ENCODE data around the gene COX6B1.
"Not testable (repeated sequence)": the region's sequence is repeated elsewhere in the genome, so short reads cannot be mapped to it uniquely, and the experiment has no call there.

The COX6B1 gene, protein sequence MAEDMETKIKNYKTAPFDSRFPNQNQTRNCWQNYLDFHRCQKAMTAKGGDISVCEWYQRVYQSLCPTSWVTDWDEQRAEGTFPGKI

DNA sequence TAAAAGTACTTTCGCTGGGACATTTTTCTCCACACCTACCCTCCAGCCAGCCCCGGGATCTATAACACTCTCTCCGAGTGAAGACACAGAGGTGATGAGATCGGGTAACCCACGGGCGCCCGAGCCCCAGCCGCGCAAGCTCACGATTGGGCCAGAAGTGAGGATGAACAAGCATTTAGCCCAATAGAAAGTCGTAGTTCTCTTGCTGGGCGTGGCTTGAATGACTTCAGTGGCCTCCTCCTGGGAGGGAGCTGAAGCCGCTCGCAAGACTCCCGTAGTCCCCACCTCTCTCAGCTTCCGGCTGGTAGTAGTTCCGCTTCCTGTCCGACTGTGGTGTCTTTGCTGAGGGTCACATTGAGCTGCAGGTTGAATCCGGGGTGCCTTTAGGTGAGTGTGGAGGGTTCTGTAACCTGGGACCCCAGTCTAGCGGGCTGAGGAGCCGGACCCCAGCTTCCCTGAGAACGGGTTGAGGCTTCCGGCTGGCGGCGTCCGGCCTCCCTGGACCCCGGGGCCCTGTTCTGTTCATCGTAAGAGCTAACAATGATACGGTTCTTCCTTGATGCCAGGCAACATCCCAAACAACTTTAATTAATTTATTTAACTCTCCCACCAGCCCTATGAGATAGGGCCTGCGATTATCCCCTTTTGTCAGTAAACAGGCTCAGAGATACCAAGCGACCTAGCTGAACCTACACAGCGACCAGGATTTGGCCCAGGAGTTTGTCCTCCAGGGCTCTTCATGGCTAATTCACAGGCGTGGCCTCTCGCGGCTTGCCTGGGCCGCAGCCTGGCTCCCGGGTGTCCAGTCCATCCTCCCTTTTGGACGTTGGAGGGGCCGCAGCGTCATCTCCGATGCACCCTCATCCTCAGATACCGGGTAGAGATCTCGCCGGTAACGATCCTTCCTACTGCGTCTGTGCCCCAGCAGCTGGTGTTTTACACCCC, at the start of gene COX6B1:
COX6B1 (plus strand) TSS at position 307 of the 945 bp plus-strand sequence. CDS start 2,921 bp downstream, outside the sequence.
- DNase-seq (ENCODE audit: extremely low spot score) = peak; percentile 97
- ChIA-PET CTCF (interaction anchor here (0.9 to 1.7 kb wide), 5 partner anchors 10 to 100 kb away, joined by 3 to 4 read pairs (median 4); no protein-coding TSS in a partner anchor), POLR2A (interaction anchor here (0.6 to 1.2 kb wide), 6 partner anchors 11 to 279 kb away, joined by 3 to 5 read pairs (median 3); partner anchors contain the start of gene LIN37)
- TF ChIP-seq, protein P1, sequence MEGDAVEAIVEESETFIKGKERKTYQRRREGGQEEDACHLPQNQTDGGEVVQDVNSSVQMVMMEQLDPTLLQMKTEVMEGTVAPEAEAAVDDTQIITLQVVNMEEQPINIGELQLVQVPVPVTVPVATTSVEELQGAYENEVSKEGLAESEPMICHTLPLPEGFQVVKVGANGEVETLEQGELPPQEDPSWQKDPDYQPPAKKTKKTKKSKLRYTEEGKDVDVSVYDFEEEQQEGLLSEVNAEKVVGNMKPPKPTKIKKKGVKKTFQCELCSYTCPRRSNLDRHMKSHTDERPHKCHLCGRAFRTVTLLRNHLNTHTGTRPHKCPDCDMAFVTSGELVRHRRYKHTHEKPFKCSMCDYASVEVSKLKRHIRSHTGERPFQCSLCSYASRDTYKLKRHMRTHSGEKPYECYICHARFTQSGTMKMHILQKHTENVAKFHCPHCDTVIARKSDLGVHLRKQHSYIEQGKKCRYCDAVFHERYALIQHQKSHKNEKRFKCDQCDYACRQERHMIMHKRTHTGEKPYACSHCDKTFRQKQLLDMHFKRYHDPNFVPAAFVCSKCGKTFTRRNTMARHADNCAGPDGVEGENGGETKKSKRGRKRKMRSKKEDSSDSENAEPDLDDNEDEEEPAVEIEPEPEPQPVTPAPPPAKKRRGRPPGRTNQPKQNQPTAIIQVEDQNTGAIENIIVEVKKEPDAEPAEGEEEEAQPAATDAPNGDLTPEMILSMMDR (IDR thresholded peaks at IDR 0.05; ENCODE audit: control extremely low read depth, extremely low read depth, low read depth, missing control alignments) = no peak

DNA sequence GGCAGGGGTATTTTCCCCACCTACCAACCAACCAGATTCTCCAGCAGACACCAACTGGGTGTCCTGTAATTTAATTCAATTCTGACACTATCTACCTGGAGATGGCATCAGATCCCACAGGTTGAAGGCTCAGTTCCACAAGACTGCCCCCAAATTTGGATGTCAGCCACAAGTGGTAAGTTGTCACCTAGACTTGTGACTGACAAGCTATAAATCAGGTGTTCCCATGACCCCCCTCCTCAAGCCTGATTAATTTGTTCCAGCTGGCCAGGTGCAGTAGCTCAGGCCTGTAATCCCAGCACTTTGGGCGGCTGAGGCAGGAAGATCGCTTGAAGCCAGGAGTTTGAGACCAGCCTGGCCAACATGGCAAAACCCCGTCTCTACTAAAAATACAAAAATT, 46.2 kb upstream of the COX6B1 start:
- no peak for DNase-seq (ENCODE audit: extremely low spot score)
- POLR2A ChIA-PET = no interaction called here
- TF ChIP-seq, protein P1 (IDR thresholded peaks at IDR 0.05; ENCODE audit: control extremely low read depth, extremely low read depth, low read depth, missing control alignments) = no peak
- CTCF ChIA-PET = interaction anchor here (1.9 to 2.4 kb wide), 2 partner anchors 10 to 92 kb away, joined by 7 to 14 read pairs; no protein-coding TSS in a partner anchor

DNA sequence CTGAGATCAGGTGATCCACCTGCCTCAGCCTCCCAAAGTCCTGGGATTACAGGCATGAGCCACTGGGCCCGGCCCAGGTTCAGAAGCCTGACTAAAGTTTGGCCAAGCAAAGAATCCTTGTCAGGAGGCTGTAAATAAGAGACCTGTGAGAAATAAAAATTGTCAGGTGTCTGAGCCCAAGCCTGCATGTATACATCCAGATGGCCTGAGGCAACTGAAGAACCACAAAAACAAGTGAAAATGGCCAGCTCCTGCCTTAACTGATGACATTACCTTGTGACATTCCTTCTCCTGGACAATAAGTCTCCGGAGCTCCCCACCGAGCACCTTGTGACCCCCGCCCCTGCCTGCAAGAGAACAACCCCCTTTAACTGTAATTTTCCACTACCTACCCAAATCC, 43.7 kb upstream of the COX6B1 start:
- CTCF ChIA-PET = interaction anchor here (0.9 to 4.6 kb wide), 4 partner anchors 12 to 94 kb away, joined by 3 to 24 read pairs (median 4); no protein-coding TSS in a partner anchor
- POLR2A ChIA-PET; DNase-seq (ENCODE audit: extremely low spot score): not testable (repeated sequence)

DNA sequence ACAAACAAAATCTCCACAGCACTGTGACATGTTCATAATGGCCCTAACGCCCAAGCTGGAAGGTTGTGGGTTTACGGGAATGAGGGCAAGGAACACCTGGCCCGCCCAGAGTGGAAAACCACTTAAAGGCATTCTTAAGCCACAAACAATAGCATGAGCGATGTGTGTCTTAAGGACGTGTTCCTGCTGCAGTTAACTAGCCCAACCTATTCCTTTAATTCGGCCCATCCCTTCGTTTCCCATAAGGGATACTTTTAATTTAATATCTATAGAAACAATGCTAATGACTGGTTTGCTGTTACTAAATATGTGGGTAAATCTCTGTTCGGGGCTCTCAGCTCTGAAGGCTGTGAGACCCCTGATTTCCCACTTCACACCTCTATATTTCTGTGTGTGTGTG, 41.0 kb upstream of the COX6B1 start:
- DNase-seq (ENCODE audit: extremely low spot score); POLR2A ChIA-PET: not testable (repeated sequence)
- CTCF ChIA-PET = interaction anchor here (1.2 to 4.6 kb wide), 4 partner anchors 10 to 97 kb away, joined by 4 to 24 read pairs (median 18); no protein-coding TSS in a partner anchor

DNA sequence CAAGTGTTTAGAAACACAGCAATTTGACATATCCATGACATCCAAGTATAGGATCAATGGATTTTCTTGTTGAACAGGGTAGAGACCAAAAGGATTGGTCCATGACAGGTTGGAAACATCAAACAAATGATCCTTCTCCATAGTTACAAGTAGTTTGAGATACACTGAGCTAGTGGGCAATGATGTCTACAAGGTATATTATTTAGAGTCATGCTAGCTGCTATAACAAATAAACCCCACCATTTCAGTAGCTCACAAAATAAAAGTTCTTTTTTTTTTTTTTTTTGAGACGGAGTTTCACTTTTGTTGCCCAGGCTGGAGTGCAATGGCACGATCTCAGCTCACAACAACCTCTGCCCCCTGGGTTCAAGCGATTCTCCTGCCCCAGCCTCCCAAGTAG, 40.5 kb upstream of the COX6B1 start:
- TF ChIP-seq, protein P1 (IDR thresholded peaks at IDR 0.05; ENCODE audit: control extremely low read depth, extremely low read depth, low read depth, missing control alignments) = no peak
- DNase-seq (ENCODE audit: extremely low spot score) = no peak
- CTCF ChIA-PET = interaction anchor here (1.1 to 4.1 kb wide), 4 partner anchors 11 to 97 kb away, joined by 3 to 23 read pairs (median 10); no protein-coding TSS in a partner anchor
- POLR2A ChIA-PET = no interaction called here

DNA sequence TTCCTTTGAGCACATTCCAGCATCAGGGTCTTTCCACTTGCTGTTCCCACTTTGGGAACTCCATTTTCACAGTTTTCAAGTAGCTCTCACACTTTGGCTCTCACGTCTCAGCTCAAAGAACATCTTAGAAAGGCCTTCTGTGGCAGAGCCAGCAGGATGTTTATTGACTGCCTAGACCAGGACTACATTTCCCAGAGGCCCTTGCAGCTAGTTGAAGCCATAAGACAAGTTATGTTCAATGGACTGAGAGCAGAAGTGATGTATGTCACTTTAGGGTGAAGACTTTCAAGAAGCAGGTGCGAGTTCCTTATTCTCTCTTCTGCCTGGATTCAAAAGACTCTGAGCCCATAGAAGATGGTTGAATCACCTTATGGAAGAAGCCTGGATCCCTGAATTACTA, 39.9 kb upstream of the COX6B1 start:
- CTCF ChIA-PET = interaction anchor here (1.1 to 4.1 kb wide), 4 partner anchors 11 to 98 kb away, joined by 3 to 23 read pairs (median 10); no protein-coding TSS in a partner anchor
- TF ChIP-seq, protein P1 (IDR thresholded peaks at IDR 0.05; ENCODE audit: control extremely low read depth, extremely low read depth, low read depth, missing control alignments) = no peak
- POLR2A ChIA-PET = no interaction called here
- peak; percentile 44 for DNase-seq (ENCODE audit: extremely low spot score)

DNA sequence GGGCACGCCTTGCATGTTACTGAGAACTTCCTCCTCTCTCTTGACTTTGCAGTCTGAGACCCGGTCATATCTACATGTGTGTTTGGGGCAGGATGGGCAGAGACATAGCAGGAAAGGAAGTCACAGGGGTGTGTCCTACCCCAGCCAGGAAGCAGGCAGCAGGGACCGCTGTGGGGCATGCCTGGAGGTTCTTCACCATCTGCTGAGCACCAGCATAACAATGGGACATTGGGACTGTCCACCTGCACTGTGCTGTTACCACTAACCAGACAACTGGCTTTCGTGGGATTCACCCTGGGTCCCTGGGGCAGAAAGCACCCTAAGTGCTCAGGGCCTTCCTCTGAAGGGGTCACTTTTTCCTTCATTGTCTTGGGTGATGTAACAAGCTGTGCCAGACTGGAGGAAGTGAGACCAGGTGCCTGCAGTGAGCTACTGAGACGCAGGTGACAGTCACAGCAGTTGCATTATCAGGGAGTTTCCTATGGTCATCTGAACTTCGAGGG, 38.2 kb upstream of the COX6B1 start:
- DNase-seq (ENCODE audit: extremely low spot score) = peak; percentile 65
- TF ChIP-seq, protein P1 (IDR thresholded peaks at IDR 0.05; ENCODE audit: control extremely low read depth, extremely low read depth, low read depth, missing control alignments) = no peak
- POLR2A ChIA-PET = no interaction called here
- CTCF ChIA-PET = interaction anchor here (1.0 to 4.1 kb wide), 6 partner anchors 13 to 61 kb away, joined by 3 to 23 read pairs (median 5); no protein-coding TSS in a partner anchor
